Stimulated activated naive CD4-positive, alpha-beta T cell (primary cell): ENCODE results near the gene PFKFB4.
"Not testable (repeated sequence)": the region's sequence is repeated elsewhere in the genome, so short reads cannot be mapped to it uniquely, and the experiment has no call there.

Experiments
- DNase-seq, 6 experiments: peaks; one replicate each; lab custom pipeline; 2025; lab: John Stamatoyannopoulos, UW

The PFKFB4 gene

GRCh38 chr3:48530701-48531100 lies 25.9 kb downstream of the PFKFB4 start:
- not testable (repeated sequence) for DNase-seq

- DNase-seq, result no peak
These were observed 27.8 kb downstream of the PFKFB4 start for GRCh38 chr3:48528754-48529153.

DNA sequence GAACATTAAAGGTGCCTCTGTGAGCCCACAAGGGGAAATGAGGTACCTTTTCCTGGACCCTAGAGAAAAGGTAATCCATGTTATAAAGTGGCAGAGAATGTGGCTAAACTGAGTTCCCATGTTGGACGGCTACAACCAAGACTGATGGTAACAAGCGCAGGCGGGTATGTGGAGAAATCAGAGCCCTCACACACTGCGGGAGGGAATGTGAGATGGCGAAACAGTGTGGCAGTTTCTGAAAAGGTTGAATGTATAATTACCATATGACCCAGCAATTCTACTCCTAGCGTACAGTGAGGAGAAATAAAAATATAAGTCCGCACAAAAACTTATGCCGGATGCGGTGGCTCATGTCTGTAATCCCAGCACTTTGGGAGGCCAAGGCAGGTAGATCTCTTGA lies 28.6 kb downstream of the PFKFB4 start:
- no peak for DNase-seq

GRCh38 chr3:48524970-48525369 lies 31.6 kb downstream of the PFKFB4 start:
- no peak for DNase-seq

DNA sequence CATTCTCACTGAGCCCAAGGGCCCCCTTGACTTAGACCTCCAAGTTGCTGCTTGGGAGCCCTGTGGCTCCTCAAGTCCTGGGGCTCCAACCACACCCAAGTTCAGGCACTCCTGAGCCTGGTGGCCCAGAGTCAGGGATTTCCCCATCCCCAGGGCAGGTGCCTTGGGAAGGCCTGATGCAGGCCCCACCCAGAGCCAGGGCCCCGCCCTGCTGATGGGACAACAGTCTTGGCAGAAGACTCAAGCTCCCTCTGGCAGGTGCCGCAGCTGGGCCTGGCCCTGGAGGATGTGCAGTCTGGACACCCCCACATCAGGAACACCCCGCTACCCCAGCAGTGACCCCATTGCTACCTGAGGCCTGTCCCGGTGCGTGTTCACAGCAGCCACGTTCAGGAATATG lies 35.0 kb downstream of the PFKFB4 start:
- DNase-seq, result no peak

- DNase-seq, result no peak
These were observed 37.3 kb downstream of the PFKFB4 start for GRCh38 chr3:48519277-48519643.

GRCh38 chr3:48518638-48519276 lies 37.8 kb downstream of the PFKFB4 start:
- peak in 1 of 6 experiments; percentile 15 for DNase-seq

GRCh38 chr3:48518069-48518468 lies 38.5 kb downstream of the PFKFB4 start:
- DNase-seq, result no peak

GRCh38 chr3:48516571-48516970 lies 40.0 kb downstream of the PFKFB4 start:
- DNase-seq, result peak in 1 of 6 experiments; percentile 13

DNA sequence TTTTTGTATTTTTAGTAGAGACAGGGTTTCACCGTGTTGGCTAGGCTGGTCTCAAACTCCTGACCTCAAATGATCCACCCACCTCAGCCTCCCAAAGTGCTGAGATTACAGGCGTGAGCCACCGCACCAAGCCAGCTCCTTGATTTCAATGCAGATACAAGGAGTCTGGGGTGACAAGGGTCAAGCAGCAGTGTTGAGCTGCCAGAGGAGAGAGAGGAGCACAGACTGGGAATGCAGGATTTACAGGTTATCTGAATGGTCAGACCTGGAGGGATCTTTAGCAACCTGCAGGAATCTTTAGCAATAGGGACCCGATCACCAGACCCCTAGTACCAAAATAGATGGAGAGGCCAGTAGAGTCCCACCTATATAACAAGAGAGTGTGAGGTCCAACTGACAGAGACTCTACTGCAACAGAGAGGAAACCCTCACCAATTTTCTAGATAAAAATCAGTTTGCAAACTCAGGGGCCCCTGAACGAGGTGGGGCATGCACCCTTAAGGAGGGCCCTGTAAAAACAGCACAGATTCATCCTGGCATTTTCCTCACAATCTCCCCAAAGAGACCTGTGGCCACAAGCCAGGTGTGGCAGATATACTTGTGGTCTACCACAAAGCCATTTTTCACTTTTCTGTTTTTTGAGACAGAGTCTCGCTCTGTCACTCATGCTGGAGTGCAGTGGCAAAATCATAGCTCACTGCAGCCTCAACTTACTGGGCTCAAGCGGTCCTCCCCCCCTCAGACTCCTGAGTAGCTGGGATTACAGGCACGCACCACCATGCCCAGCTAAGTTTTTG lies 42.0 kb downstream of the PFKFB4 start:
- peak in 3 of 6 experiments; percentile 29 to 61 (median 51) for DNase-seq

DNA sequence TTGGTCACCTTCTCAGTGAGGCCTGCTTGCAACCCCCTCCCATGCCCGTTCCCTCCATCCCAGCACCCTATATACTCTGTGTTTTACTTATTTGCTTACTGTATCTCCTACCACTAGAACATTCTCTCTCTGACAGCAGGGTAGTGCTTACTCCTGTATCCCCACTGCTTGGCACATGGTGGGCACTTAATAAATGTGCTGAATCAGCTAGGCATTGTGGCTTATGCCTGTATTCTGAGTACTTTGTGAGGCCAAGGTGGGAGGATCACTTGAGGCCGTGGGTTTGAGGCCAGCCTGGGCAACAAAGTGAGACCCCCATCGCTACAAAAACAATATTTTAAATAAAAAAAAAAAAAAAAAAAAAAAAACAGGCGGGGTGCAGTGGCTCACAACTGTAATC lies 45.1 kb downstream of the PFKFB4 start:
- DNase-seq, result no peak

DNA sequence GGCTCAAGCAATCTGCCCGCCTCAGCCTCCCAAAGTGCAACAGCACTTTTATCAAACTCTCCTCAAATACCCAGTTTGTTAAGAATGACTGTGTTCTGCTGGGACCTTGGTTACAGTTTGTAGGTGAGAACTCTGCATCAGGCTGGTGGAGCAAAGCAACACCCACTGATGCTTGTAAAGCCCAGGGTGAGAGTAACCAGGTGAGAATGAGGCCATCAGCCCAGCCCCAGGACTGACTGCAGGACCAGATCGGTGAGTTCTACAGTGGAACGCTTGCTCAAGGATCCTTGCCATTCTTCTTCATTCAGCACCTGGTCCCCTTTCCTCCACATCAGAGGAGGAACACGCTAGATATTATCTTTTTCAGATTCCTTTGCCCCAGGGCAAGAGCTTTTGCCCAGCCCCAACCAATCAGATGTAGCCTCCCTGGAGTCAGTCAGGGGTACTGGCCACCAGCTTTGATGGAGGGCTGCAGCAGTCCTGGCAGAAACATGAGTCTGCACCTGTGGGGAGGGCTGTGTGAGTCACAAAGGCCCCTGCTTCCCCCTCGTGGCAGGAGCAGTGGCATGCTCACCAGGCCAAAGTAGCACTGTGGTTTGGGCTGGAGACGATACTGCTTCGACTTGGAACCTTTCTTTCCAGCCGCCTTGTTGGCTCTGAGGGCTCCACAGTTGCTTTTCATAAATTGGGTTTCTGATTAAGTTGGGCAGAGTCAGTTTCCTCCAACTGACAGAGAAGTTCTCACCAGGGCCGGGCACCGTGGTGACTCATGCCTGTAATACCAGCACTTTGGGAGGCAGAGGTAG lies 49.1 kb downstream of the PFKFB4 start:
- peak; percentile 51 to 72 (median 61) for DNase-seq

DNA sequence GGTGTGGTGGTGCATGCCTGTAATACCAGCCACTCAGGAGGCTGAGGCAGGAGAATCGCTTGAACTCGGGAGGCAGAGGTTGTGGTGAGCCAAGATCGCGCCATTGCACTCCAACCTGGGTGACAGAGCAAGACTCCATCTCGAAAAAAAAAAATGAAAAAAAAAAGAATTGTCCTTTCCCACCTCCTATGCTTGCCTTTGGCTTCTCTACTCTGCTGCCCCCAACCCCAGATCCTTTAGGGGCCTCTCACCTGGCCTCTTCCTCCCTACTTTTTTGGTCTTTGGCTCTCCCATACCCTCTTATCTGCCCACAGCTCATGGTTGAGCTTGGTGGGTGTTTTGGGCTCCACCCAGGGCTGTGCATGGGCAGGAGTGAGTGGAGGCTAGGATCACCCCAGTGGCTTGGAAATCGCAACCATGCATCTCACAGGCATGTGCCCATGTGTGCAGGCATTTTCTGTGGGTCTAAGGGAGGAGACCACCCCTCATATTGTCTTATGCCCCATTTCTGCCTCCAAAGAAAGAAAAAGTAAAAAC lies 50.6 kb downstream of the PFKFB4 start:
- no peak for DNase-seq

GRCh38 chr3:48505146-48505545 lies 51.5 kb downstream of the PFKFB4 start:
- DNase-seq, result no peak

GRCh38 chr3:48504051-48504946 lies 52.3 kb downstream of the PFKFB4 start, which contains the start of gene SHISA5:
TSS of gene SHISA5 (minus strand) at chr3:48504174. CDS start at chr3:48504094, 80 bp downstream.
- peak; percentile 17 to 48 (median 24) for DNase-seq

- DNase-seq, result peak in 1 of 6 experiments; percentile 48
These were observed 53.1 kb downstream of the PFKFB4 start for GRCh38 chr3:48503401-48504050.

GRCh38 chr3:48502728-48503168 lies 53.9 kb downstream of the PFKFB4 start:
- peak in 1 of 6 experiments; percentile 5 for DNase-seq

DNA sequence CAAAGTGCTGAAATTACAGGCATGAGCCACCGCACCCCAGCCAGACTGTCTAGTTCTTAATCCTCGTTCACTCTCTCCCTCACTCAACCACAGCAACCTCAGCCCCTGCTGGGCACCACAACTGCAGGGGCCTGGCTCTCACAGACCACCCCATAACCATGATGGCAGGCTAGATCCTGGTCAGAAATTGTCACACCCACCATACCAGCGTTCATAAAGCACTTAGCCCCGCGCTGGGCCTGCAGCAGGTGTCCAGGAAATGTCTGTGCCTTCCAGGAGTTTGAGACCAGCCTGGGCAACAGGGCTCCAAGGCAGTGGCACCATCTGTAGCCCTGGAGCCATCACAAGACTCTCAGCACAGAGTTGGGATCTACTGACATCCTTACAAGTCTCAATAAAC lies 54.5 kb downstream of the PFKFB4 start:
- DNase-seq, result no peak

DNA sequence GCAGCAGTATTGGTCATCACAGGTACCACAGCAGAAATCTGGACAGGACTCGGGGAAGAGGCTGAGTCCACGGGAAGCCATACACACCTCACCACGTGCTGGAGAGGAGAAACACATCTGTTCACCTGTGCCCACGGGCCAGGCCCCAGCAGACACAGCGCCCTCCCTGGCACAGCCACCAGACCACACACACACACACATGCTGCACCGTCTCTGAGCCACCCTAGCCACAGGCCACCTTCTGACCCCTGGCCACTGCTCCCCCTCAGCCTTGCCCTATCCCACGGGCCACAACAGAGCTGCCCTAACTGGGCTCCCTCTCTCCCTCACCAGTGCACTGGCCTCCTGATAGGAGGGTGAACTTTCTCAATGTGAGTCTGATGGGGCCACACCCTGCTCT lies 55.4 kb downstream of the PFKFB4 start:
- DNase-seq, result no peak

DNA sequence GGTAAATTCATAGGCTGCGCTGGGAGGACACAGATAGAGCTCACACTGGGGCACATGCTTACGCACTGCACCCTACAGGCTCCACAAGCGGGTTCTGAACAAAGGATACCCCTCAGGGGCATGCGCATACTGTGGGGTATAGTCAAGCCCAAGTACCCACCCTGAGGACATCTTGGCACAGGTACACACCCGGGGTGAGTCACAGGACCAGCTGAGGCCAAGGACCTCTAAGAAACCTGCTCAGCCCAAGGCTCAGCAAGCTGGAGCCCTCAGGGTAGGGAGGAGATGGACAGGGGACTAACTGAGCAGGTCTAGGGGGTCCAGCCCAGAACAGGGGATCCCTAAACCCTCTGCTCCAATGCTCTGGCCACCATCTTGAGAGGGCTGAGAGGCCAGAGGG lies 55.9 kb downstream of the PFKFB4 start:
- no peak for DNase-seq

DNA sequence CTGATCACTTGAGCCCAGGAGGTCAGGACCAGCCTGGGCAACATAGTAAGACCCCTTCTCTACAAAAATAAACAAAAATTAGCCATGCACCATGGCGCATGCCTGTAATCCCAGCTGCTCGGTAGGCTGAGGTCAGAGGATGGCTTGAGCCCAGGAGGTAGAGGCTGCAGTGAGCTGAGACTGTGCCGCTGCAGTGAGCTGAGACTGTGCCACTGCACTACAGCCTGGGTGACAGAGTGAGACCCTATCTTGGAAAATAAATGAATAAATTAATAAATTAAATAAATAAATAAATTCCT lies 63.5 kb downstream of the PFKFB4 start:
- no peak for DNase-seq
